EH (cell line): Measurements from ENCODE around the gene LELP1.
"Not testable (repeated sequence)": the region's sequence is repeated elsewhere in the genome, so short reads cannot be mapped to it uniquely, and the experiment has no call there.

Experiments used
- DNase-seq: peaks from one replicate; pipeline ENCODE4 v3.0.0-alpha.2; 2015; ENCODE audit warnings: low read depth

The LELP1 gene

DNA sequence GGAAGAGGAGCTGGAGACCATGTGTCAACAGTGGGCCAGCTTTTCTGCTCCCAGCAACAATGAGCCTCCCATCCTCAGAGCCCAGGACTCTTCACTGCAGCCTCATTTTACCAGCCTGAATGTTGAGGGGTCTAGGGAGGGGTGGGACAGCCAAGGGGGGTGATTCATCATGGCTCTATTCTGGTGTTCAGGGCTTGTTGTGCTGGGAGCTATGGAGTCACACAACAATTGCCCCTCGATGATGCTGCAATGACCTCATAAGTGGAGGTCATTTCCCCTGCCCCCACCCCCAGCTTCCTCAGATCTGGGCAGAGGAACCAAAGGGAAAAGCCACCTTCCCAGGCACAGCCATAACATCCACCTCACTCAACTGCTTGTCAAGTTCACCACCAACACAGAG, at the start of gene LELP1:
Gene LELP1, plus strand, starts transcription at position 301 of the 400 bp plus-strand sequence. CDS start 1,278 bp downstream, outside the sequence.
- DNase-seq, result no peak

- no peak for DNase-seq
These were observed 47.7 kb upstream of the LELP1 start for GRCh38 chr1:153155541-153155940.

DNA sequence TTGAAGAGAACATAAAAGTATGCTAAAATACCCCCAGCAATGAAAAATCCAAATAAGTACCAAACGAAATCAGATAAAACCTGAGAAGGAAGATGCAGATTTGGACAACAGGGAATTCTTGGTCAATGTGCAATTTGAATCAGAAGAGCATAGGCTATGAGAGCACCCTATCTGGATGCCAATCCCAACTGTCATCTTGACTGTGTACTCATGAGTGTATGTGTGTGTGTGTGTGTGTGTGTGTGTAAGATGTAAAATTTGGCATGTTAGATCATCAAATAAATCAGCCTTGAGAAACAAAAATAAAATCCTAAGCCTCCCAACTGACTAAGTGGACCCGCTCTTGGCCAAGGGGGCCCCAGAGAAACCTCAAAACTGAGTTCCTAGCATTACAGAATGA, 34.5 kb upstream of the LELP1 start:
- no peak for DNase-seq

DNA sequence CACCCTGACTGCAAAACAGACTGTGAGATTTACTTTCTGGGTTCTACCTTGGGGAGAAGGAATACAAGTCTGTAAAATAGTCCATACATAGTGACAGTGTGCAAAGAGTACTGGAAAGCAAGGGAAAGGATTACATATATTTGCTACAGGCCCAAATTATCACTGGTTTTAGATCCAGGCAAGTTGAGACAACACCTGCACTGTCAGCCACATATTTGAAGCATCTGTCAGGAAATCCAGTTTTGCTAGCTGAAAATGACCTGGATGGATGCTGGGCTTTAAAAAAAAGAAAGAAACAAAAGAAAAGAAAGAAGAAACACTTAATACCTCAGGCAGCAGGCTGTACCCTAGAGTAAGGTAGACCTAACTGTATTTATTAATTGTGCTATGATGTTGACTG, 28.6 kb upstream of the LELP1 start:
- DNase-seq, result no peak

DNA sequence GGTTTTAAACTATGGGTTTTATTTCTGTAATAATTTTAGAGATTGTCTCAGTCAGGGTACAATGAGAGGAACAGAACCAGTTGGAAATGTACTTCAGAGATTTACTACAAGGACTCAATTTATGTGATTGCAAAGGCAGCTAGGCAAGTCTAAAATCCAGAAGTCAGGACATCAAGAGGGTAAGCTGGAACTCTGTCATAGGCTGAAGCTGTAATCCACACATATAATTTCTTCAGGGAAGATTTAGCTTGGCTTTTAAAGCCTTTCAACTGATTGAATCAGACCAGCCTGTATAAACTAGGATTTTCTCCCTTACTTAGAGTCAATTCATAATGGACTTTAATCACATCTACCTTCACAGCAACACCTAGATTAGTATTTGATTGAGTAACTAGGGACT, 24.3 kb upstream of the LELP1 start:
- DNase-seq, result no peak

DNA sequence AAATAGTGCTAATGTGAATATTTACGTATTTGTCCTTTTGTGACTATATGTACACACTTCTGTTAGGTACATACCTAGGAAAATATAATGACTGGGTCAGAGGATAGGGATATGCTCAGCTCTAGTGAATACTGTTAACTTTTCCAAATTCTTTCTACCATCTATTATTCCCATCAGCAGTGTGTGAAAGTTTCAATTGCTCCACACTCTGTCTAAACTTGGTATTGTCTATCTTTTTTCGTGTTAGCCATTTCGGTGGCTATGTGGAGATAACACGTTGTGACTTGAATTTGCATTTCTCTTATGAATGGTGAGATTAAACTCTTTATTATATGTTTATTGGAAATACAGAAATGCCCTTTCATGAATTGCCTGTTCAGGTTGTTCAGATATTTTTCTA, 22.7 kb upstream of the LELP1 start:
- DNase-seq, result no peak

- DNase-seq, result not testable (repeated sequence)
These were observed 14.9 kb upstream of the LELP1 start for GRCh38 chr1:153188301-153188700.

GRCh38 chr1:153190373-153190772, 12.9 kb upstream of the LELP1 start:
- DNase-seq, result no peak

DNA sequence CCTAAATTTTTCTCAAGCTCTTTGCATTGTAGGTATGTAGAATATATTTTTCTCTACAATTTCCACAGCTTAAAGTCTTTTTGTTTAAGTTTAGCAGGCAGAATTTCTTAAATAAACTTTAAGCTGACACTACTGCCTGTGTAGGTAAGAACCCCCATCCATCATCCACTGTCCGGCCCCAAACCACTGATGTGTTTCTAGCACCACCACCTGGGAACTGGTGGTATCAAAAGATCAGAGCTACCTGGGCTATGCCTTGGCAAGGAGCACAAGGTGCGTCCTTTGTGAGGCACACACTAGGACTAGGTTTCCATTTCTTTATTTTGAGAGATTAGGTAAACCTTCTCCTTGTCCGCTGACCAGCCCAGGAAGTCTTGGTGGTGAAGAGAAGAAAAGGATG, 10.5 kb upstream of the LELP1 start:
- no peak for DNase-seq

DNA sequence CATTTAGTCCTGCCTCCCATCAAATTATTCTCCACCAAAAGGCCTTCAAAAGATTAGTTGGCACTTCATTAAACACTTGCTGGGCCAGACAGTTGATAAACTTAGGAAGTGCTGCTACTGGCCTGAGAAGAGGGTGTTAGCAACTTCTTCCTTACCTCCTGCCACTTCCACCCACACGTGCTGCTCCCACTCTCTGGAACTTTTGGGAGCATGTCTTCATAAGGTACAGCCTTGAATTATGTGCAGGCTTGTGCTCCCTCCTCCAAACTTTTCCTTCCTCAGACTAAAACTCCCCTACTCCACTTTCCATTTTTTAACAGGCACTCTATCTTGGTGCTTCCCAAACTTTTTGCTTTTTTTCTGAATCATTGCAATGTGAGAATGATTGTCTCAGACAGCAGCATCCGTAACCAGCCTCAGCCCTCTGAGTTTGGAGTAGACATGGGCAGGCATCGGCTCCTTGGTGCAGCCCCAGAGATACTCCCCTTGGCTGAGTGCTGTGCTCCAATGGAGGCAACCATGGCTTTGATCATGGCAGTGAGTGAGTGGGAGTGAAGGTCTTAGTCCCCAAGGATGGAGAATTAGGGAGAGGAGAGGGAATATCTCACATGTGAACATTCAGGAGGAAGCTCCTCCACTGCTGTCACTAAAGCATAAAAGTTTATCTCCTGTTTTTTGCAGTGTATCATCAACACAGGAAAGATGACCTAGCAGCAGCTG, 8.7 kb upstream of the LELP1 start:
- DNase-seq, result no peak

DNA sequence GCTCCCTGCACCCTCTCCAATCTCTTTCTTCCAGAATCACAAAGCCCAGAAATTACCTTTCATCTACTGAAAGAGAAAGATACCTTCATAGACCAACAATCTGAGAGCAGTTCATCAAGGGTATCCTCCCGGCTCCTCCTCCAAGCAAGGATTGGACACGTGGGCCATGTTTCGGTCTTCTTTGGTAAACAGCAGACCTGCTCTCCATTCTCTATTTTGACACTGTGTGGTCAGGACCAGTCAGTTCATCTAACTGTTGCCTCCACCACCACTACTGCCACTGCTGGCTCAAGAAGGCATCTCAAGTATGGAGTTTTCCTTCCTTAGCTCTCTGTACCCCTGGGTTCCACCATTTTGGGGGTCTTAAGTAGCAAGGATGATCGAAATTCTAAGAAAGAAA, 8.0 kb upstream of the LELP1 start:
- no peak for DNase-seq

DNA sequence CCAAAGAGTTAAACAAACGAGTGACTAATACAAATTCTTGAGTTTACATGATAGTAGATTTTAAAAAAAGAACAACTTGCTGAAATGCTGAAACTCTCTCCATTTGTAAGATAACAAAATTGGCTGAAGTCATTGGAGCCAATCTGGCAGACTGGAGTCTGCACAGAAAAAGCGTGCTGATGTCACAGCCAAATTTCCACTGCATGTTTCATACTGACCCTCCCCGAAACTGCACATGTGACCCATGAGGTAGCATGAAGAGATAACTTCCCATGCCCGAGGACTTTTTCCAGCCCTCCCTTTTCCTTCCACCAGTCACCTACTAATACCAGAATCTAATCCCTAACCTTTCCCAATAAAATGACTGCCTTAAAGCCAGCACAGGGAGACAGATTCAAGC, 1.2 kb upstream of the LELP1 start:
- DNase-seq, result no peak

- no peak for DNase-seq
These were observed 3.4 kb downstream of the LELP1 start for GRCh38 chr1:153206631-153207030.

DNA sequence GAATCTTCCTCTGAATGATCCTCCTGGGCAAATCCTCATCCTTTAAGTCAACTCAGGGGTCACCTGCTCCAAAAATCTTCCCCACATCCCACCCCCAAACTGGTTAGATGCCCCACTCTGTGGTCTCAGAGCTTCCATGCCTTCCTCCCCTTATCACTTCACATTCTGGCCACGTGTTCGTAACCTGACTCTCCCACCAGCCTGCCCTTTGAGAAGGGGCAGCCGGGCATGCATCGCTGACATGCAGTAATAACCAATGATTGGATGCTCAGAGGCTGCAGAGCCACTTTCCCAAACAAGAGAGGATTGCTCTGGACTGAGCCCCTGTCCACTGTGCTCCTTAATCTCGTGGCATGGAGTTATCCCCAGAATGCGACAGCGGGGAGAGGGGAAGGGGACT, 7.0 kb downstream of the LELP1 start:
- DNase-seq, result no peak

DNA sequence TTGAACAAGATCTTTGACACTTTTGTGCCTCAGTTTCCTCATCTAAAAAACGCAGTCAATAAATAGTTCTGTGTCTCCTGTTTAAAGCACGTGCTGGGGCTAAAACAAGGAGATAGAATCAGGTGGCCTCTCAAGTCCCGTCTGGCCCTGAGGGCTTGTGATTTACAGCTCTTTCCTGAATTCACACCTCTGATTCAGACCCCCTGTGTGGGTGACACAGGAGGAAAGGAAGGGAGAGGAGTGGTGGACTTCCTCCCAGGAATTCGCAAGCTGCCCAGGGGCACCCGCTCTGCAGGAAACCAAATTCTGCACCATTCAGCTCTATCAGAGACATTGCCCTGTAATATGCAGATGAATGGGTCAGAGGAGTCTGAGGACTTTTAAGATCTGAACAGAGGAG, 9.0 kb downstream of the LELP1 start:
- no peak for DNase-seq

DNA sequence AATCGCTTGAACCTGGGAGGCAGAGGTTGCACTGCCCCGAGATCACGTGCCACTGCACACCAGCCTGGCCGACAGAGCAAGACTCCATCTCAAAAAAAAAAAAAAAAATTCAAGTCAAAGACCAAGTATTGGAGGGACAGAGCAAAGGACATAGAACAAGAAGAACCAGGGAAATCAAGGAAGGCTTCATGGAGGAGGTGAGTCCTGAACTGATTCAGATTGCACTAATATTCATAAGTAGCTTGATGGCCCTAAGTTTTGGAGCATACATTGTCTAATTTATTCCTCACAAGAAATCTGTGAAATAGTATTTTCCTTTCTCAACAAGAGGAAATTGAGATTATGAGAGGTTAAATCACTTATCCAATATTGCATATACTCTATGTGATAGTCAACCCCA, 10.3 kb downstream of the LELP1 start:
- DNase-seq, result no peak

GRCh38 chr1:153217212-153217611, 14.0 kb downstream of the LELP1 start, which contains the start of gene PRR9:
Gene PRR9, plus strand, starts transcription at chr1:153217584. Its CDS starts 561 bp downstream, at chr1:153218145.
- peak; percentile 1 for DNase-seq

DNA sequence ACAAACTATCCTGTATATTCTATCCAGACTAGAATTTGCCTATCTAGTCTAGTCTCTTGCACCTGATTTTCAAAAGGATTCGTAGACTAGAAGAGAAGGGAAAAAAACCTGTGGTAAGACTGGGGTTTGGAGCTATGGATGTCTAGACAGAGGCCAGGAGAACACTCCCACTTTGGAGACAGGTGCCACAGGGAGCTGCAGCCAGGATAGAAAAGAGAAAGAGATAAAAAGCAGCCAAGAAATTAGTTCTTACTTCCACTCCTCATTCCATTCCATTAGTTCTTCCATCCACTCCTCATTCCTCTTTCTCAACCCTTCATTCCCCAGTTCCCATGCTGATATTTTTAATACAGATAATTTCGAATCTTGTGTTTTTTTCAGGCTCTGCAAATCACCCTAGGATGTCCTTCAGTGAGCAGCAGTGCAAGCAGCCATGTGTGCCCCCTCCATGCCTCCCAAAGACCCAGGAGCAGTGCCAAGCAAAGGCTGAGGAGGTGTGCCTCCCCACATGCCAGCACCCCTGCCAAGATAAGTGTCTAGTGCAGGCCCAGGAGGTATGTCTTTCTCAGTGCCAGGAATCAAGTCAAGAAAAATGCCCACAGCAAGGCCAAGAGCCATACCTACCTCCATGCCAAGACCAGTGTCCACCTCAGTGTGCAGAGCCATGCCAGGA, 14.7 kb downstream of the LELP1 start:
- no peak for DNase-seq

DNA sequence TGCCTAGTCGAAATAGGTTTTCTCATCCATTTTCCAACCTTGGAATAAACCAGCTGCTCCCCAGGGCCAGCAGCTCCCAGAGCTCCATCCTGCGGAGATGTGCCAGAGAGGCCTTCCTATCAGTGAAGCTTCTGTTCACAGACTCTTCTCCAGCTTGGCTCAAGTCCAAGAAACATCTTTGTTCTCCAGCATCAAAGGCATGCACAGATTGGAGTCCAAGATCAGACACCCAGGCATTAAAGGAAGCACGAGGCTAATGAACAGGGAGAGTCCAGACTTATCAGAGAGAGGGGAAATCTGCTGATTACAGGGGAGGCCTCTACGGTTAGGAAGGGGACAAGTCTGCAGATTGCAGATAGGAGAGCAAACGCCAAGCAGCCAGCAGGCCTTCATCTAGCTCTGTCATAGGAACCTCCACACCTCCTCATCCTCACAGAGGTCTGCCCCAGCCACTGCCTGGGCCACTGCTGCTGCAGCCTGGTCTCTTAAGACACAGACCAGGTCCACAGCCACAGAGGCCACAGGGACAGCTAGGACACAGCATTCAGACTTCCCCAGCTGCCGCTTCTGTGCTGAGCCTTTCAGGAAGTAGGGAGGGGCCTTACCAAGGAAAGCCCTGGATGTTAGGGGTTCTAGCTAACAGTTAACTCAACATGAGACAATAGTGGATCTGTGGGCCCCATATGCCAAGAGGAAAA, 17.5 kb downstream of the LELP1 start:
- DNase-seq, result no peak

- DNase-seq, result peak; percentile 61
These were observed 20.0 kb downstream of the LELP1 start for GRCh38 chr1:153223040-153223891.

GRCh38 chr1:153227810-153228209, 24.6 kb downstream of the LELP1 start:
- DNase-seq, result no peak

GRCh38 chr1:153228491-153228890, 25.3 kb downstream of the LELP1 start:
- no peak for DNase-seq
